Measurements from ENCODE around the gene PIP4K2B. TPM values are rescaled to one million over a fixed set of nuclear protein-coding genes. Genes with fewer than 3 reads are reported as not detected.
"Not testable (repeated sequence)": the region's sequence is repeated elsewhere in the genome, so short reads cannot be mapped to it uniquely, and the experiment has no call there.

The PIP4K2B gene
- polyA plus RNA-seq, 3 donors = 73.9 to 87.2 (median 80.9) TPM

DNA sequence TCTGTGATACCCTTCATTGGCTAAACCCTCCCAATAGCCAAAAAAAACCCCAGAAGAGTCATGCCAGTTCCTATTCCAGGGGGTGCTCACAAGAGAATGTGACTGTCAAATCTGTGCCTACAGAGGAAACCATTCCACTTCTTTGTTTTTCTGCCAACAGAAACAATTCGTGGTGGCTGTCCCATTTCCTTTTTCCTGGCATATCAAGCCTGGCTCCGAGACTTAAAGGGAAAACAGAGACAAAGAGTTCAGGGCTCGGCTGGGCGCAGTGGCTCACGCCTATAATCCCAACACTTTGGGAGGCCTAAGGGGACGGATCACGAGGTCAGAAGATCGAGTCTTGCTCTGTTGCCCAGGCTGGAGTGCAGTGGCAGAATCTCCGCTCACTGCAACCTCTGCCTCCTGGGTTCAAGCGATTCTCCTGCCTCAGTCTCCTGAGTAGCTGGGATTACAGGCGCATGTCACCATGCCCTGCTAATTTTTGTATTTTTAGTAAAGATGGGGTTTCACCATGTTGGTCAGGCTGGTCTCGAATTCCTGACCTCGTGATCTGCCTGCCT lies 9.1 kb downstream of the PIP4K2B start:
- DNase-seq (ENCODE audit: extremely low read depth in 1 of 11, low read depth in 9 of 11, low spot score in 4 of 11) = not testable (repeated sequence)

DNA sequence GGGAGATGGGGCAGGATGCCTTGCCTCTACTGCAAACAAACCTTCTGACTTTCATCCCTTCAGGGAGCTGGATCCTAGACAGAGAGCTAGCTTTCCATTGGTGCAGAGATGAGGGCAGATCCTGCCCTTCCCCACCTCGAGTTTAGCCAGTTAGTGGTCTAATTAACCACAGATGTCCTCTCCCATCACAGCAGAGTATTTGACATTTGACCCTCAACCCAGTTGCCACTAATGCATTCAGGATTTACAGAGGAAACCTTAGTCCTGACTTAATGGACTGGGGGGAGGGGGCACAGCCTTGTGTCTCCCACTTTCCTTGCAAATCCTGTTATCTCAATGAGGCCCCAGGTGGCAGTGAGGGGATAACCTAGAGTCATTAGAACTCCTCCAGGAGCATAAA lies 10.2 kb downstream of the PIP4K2B start:
- DNase-seq (ENCODE audit: extremely low read depth in 1 of 11, low read depth in 9 of 11, low spot score in 4 of 11) = no peak

DNA sequence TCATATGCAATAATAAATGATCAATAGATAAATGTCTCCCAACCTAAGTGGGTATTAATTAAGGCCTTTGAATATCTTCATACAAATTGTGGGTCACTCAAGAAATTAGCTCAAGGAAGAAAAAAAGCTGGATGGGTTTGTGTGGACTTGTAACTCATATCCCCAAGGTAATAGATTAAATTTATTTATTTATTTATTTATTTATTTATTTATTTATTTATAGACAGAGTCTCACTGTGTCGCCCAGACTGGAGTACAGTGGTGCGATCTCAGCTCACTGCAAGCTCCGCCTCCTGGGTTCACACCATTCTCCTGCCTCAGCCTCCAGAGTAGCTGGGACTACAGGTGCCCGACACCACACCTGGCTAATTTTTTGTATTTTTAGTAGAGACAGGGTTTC lies 11.4 kb downstream of the PIP4K2B start:
- DNase-seq (ENCODE audit: extremely low read depth in 1 of 11, low read depth in 9 of 11, low spot score in 4 of 11) = not testable (repeated sequence)

DNA sequence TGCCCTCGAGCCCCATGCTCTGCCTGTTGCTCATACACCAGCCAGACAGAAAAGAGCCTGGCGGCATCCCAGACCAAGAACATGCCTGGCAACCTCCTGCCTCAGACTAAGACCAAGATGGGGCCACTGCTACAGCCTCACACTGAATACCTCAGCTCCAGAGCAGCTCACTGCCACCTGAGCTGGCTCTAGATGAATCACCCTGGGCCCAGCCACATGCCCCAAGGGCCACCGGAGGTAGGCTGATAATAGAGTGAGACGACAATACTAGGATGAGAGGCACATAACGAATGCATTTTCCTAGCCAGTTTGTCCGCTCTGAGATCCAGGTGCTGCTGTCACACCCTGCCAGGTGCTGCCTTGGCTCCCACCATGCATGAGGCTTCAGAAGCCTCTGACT lies 13.0 kb downstream of the PIP4K2B start:
- DNase-seq (ENCODE audit: extremely low read depth in 1 of 11, low read depth in 9 of 11, low spot score in 4 of 11) = no peak

DNA sequence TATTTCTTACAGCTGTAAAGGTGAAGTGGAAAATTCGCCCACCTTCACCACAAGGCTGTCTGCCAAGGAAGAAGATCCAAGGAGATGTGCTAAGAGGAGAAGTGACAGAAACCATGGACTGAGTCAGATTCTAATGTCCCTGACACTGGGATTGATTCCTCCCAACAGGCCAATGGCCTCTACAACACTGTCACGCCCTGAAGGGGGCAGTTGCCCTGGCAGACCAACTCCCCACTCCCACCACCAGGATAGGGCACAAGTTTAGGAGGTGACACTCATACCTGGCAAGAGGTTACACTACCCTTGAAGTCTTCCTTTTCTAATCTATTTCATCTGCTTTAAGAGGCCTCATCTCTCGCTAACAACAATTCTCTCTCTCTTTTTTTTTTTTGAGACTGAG lies 16.1 kb downstream of the PIP4K2B start:
- DNase-seq (ENCODE audit: extremely low read depth in 1 of 11, low read depth in 9 of 11, low spot score in 4 of 11) = no peak

DNA sequence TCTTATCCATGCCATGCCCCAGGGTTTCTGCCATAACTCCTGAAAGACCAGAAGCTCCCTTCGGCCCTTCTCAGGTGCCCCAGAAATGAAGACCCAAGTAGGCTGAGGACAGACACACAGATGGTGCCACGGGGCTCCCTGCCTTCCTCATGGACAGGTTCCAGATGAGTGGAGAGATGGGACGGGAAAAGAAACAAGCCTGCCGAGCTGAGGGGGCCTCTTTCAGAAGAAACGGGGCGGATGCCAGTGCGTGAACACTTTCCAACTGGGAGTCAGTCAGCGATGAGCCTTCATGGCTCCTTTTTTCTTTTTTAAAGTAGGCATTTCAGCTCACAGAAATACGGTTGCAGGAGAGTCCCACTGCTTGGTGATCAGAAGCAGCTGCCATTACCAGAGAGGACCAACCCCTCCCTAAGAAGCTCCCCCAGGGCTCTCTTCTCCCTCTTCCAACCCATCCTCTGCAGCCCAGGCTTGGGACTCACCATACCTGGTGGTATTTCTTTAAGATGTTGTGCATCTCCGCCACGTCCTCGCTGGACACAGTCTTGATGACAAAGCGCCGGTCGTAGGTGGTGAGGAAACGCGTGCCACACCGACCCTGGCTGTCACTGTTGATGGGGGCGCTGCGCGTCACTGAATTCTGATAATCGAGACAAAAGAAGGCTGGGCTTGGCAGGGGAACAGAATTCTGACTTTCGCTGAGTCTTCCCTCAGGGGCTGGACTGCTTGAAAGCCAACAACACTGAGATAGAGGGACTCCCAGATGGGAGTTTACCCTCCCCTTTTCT lies 19.2 kb downstream of the PIP4K2B start:
- DNase-seq (ENCODE audit: extremely low read depth in 1 of 11, low read depth in 9 of 11, low spot score in 4 of 11) = no peak

DNA sequence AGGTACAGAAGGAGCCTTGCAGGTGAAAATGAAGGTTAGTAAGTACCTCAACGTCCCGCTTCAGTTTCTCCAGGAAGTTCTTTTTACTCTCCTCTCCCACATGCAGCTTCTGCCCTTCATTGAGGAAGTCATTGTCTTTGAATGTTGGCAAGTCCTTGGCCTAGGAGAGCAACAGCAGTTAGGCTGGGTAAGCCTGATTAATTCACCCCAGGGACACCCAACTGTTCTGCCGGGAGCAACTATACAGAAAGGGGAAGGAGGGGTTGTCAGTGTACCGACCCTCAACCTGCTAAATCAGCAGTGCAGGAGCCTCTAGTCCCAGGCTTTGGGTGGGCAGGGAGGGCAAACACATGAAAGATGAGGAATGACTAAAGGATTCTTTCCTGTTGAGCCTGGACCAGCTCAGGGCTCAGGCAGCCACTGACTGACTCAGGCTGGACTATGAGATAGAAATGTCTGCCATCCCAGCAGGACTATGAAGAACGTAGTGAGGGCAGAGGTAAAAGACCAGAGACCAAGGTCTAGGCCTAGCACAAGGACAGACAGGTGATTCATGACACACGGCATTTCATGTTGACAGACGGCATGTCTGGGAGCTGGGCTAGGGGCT lies 21.6 kb downstream of the PIP4K2B start:
- no peak for DNase-seq (ENCODE audit: extremely low read depth in 1 of 11, low read depth in 9 of 11, low spot score in 4 of 11)

DNA sequence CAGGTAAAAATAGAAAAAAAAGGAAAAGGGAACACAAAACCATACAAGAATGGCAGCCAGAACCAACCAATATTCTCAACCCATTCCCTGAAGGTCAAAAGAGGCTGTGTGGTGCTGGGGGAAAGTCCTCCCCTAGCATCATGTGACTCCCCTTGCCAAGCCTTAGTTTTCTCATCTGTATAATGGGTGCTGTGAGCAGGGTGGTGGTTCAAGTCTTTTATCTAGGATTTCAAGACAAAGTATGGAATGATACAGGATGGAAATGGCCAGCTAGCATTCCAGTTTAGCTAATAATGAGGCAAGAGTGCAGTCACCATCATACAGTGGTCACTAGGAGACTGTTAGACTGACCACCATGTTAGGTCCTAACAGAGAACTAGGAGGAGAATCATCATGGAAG lies 26.1 kb downstream of the PIP4K2B start:
- no peak for DNase-seq (ENCODE audit: extremely low read depth in 1 of 11, low read depth in 9 of 11, low spot score in 4 of 11)

DNA sequence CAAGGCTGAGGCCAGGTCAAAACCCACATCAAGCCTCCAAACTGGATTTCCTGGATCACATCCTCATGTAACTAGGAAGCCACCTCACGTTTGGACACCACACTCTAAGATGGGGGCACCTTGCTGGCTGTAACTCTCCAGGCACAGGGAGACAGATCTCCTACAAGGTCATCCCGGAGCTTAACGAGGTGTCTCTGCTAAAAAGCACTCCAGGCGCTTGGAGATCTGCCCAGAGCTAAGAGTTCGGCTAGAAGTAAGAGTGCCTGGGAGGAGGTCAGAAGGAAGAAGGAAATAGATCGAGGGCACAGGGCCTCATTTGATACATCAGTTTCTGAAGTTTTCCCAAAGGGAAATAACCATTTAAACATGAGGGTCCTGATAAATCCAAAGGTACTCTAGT lies 30.9 kb downstream of the PIP4K2B start:
- no peak for DNase-seq (ENCODE audit: extremely low read depth in 1 of 11, low read depth in 9 of 11, low spot score in 4 of 11)

DNA sequence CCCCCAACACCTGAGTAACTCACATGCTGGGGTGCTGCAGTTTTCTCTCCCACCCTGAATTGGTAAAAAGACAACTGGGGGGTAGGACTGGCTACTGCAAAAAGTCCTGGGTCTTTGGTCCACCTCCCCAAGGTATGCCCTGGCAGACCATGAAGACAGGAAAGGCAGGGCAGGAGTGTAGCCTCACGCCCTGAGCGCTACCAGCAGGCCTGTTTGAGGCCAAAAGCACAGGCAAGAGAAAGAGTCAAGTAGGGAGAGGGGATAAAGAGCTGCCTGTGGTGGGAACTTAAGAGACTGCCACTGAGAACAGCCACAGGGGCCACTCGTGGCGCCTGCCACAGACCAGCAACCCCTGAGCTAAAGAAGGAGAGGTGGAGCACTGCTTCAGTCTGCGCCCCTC lies 33.0 kb downstream of the PIP4K2B start:
- no peak for DNase-seq (ENCODE audit: extremely low read depth in 1 of 11, low read depth in 9 of 11, low spot score in 4 of 11)

DNA sequence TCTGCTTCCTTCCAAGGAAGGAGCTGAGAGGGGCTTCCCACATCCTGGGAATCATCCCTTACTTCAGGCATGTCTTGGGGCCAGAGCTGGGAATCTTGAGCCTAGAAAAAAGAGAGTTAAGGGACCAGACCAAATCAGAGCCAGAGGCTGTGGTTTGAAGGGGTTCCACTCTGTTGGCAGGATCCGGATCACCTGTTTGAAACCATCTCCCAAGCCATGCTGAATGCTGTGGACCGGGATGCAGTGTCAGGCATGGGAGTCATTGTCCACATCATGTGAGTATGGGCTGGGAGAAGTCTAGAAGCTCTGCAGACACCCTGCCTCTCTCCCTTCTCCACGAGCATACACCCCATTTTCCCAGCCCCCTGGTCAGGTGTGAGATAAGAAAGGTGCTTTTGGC lies 37.1 kb downstream of the PIP4K2B start:
- DNase-seq (ENCODE audit: extremely low read depth in 1 of 11, low read depth in 9 of 11, low spot score in 4 of 11) = no peak

DNA sequence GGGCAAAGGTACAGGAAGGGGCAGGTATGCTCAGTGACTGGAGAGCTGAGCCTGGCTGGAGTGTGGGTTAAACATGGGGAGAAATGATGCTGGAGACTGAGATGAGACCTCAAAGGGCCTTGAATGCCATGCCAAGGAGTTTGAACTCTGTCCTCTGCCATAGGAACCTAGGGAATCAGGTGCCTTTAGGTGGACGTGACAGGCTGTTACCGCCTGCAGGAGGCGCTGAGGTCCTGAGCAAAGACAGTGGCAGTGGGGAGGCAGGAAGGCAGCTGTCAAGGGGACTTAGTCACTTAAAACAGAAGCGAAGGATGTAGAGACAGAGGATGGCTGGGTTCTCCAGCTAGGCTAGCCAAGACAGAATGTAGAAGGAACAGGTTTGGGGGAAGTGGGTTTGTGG lies 37.7 kb downstream of the PIP4K2B start:
- DNase-seq (ENCODE audit: extremely low read depth in 1 of 11, low read depth in 9 of 11, low spot score in 4 of 11) = no peak

DNA sequence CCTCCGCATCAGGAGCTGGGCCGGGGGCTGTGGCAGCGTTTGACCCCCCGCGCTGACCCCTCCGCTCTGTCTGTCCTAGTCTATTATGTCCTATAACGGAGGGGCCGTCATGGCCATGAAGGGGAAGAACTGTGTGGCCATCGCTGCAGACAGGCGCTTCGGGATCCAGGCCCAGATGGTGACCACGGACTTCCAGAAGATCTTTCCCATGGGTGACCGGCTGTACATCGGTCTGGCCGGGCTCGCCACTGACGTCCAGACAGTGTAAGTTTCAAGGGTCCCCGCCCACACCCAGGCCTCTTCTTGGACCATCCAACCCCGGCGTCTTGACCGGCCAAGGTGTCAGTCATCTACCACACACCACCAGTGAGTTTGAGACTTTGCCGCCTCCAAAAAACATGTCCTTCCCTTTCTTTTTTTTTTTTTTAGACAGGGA lies 46.3 kb downstream of the PIP4K2B start:
- DNase-seq (ENCODE audit: extremely low read depth in 1 of 11, low read depth in 9 of 11, low spot score in 4 of 11) = no peak

DNA sequence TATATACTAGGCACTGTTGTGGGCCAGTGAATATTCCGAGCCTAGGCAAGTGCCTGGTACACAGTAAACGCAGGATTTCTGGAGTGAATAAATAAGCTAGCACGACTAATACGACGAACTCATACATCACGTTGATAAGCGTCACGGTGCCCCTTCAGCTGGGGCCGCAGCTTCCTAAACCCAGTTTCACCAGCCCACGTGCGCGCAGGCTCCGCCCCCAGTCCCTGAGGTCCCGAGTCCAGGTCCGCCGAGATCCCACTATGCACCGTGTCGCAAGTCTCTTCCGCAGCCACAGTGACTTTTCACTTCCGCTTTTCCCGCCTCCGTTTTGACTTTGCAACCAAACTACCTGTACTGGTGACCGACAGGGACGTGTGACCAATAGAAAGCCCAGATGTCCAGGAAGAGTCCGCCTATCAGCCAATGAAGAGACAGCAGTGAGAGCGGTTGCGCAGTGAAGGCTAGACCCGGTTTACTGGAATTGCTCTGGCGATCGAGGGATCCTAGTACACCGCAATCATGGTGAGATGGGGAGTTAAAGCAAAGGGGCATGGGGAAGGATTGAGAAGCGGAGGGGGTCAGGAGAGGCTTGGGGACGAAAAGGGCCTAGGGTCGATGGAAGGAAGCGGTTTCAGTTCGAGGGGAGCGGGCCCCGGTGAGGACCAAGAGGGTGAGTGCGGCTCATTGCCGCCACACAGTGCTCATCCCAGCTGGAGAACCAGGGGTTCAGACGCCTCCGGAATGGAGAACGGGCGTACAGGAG lies 46.9 kb downstream of the PIP4K2B start, which contains the start of gene PSMB3:
TSS of gene PSMB3 (plus strand) at position 434 of the 763 bp plus-strand sequence. CDS start at position 520, 86 bp downstream.
- peak; percentile 94 to 100 (median 98) for DNase-seq (ENCODE audit: extremely low read depth in 1 of 11, low read depth in 9 of 11, low spot score in 4 of 11)

DNA sequence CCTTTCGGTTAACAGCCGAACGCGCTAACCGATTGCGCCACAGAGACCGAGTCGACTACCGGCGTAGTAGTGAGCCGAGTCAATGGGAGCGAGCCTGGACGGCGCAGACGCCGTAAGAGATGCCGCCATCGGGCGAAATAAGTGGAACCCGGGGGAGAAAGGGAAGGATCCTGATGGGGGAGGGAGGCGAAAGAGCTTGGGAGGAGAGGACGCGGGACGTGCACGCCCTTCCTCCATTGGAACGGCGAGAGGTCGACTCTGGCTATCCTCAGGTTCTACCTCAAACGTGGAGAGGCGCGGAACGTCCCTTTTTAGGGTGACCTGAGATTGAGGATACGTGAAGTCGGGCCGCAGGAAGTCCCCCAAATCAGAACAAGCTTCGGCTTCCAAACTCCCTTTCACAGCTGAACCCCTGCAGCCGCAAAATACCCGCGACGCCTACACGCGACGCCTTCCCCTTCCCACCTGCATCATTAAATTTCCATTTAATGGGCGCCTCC lies 47.5 kb downstream of the PIP4K2B start:
- DNase-seq (ENCODE audit: extremely low read depth in 1 of 11, low read depth in 9 of 11, low spot score in 4 of 11) = peak in 7 of 11 donors; percentile 77 to 87 (median 80)

DNA sequence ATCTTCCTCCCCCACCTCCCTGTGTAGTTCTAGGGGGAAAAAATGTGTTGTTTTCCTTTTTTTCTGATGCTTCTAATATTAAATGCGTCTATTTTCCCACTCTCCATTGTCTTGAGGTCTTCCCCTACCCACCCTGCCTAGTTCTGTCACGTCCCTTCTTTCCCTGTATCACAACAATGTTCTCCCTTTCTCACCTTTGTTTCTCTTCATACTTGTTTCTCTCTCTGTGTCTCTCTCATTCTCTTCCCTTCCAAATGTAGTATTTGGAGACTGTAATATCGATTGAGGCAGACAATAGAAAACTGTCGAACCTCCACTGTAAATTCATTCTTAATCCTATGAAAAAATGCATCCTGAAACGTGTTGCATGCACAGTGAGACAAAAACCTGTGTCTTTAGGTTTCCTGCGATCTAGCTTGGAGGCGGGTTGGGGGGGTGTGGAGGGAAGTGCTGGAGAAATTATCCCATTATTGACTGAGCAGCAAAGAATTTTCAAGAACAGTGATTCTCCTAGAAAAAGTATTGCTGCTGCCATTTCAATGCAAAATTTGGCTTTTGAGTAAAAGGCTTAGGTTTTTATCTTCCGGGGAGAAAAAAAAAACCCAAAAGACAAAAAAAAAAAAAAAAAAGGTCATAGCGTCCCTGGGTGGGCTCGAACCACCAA lies 48.1 kb downstream of the PIP4K2B start:
- DNase-seq (ENCODE audit: extremely low read depth in 1 of 11, low read depth in 9 of 11, low spot score in 4 of 11) = no peak

DNA sequence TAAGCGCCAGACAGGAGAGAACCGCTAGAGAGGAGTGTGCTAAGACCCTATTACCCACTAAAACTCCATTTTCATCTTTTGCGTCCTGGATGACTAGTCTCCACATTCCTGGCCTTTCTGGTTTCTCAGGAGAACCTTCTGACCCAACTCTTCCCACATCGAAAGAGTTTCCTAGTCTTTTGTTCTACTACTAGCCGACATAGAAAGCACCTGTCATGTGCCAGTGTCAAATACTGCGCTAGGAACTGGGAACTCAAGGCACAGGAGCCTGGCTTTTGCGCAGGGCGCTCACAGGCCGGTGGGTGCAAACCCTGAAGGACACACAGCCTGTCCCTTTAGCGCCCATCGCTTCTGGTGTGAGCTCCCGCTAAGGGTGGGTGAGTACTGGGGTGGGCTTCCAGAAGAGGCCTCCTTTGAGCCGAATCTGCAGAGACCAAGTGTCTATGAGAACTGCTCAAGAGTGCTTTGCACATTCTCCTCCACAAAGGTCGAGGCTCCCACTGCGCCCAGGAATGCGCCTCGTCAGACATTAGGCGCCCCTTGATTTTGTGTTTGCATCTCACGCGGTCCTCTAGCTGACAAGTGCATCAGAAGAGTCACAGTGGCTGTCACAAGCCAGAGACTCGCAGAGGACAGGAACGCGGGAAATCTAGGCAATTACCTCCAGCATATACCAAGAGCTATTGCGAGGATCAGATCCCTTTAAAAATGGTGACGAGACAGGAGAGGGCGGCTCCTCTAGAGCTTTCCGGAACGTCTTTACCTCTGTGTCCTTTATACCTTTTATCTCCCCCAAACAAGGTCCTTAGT lies 48.8 kb downstream of the PIP4K2B start:
- no peak for DNase-seq (ENCODE audit: extremely low read depth in 1 of 11, low read depth in 9 of 11, low spot score in 4 of 11)

DNA sequence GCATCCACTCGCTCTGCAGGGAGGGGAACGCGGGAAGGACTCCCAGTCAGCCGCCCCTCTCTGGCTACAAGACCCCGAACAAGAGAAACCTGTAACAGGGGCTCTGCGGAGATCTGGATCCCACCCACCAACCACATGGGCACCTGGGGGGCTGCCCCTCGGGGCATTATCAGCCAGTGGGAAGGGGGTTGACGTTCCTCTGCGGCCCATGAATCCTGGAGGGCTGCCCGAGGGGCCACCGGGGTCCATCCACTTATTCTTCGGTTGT lies 49.4 kb downstream of the PIP4K2B start:
- DNase-seq (ENCODE audit: extremely low read depth in 1 of 11, low read depth in 9 of 11, low spot score in 4 of 11) = no peak

All from renal cortex interstitium (tissue), 11 donors.